Measurements from ENCODE around the gene SPIN3. TPM values are rescaled to one million over a fixed set of nuclear protein-coding genes. Genes with fewer than 3 reads are reported as not detected.
"Not testable (repeated sequence)": the region's sequence is repeated elsewhere in the genome, so short reads cannot be mapped to it uniquely, and the experiment has no call there.

SPIN3 gene
- total RNA-seq, 1 donor from 2014 or later, result 9.8 TPM

DNA sequence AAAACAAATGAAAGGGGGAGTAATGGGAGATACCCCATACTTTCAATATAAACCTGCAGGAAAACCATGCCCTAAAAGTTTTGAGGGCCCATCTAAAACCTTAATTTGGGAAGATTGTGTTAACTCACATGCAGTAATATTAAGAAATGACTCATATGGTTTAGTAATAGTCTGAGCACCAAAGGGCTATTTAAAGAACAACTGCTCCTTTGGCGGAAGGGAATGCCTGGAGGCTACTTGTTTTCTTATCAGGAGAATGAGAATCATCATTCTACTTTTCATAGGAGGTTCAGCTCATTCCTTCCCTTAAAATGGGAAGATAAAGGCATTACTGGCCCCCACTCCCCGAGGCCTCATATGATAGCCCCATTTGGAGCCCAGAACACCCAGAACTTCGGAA, 47.6 kb downstream of the SPIN3 start:
- Histone ChIP-seq H3K4me3 (no peak overlapping the region), H3K4me1 (no peaks in the 10 kb centered on the region), H3K9me3 (no peaks in the 10 kb centered on the region), H3K27ac (no peak overlapping the region), H3K27me3 (no peaks in the 10 kb centered on the region), H3K36me3 (no peaks in the 10 kb centered on the region)
- DNase-seq (no peak), ATAC-seq (no peak)
- TF ChIP-seq, protein P1, sequence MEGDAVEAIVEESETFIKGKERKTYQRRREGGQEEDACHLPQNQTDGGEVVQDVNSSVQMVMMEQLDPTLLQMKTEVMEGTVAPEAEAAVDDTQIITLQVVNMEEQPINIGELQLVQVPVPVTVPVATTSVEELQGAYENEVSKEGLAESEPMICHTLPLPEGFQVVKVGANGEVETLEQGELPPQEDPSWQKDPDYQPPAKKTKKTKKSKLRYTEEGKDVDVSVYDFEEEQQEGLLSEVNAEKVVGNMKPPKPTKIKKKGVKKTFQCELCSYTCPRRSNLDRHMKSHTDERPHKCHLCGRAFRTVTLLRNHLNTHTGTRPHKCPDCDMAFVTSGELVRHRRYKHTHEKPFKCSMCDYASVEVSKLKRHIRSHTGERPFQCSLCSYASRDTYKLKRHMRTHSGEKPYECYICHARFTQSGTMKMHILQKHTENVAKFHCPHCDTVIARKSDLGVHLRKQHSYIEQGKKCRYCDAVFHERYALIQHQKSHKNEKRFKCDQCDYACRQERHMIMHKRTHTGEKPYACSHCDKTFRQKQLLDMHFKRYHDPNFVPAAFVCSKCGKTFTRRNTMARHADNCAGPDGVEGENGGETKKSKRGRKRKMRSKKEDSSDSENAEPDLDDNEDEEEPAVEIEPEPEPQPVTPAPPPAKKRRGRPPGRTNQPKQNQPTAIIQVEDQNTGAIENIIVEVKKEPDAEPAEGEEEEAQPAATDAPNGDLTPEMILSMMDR (IDR thresholded peaks at IDR 0.05), result no peak
- intact Hi-C loops (cut with DNase I), result no loop called here

DNA sequence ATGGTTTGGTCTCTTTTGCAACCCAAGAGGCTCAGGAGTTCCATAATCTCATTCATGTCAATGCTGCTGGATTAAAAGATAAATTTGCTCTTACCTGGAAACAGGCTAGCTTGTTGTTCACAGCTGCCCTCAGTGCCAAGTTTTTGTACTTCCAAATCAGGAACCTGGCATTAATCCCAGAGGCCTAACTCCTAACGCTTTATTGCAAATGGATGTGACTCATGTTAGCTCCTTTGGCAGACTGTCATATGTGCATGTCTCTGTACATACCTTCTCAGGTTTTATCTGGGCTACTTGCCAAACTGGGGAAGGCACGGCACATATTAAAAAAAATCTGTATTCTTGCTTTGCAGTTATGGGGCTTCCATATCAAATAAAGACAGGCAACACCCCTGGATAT, 49.1 kb downstream of the SPIN3 start:
- ATAC-seq; H3K4me1 ChIP-seq; H3K4me3 ChIP-seq; intact Hi-C loops (cut with DNase I); H3K27ac ChIP-seq; H3K27me3 ChIP-seq; H3K9me3 ChIP-seq; H3K36me3 ChIP-seq; DNase-seq: not testable (repeated sequence)

DNA sequence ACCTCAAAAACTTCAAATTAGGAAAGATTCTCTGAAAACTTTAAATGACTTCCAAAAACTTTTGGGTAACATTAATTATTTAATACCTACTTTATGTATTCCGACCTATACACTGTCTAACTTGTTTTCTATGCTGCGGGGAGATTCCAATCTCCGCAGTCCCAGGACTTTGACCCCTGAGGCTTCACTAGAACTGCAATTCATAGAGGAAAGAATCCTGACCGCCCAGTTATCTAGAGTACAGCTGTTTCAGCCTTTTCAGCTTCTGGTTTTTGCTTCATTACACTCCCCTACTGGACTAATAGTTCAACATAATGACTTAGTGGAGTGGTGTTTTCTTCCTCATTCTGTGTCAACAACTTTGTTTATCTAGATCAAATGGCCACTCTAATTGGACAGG, 50.1 kb downstream of the SPIN3 start:
- H3K9me3 ChIP-seq; H3K27me3 ChIP-seq; intact Hi-C loops (cut with DNase I); H3K4me1 ChIP-seq; H3K36me3 ChIP-seq; ATAC-seq; DNase-seq; H3K27ac ChIP-seq; H3K4me3 ChIP-seq: not testable (repeated sequence)

DNA sequence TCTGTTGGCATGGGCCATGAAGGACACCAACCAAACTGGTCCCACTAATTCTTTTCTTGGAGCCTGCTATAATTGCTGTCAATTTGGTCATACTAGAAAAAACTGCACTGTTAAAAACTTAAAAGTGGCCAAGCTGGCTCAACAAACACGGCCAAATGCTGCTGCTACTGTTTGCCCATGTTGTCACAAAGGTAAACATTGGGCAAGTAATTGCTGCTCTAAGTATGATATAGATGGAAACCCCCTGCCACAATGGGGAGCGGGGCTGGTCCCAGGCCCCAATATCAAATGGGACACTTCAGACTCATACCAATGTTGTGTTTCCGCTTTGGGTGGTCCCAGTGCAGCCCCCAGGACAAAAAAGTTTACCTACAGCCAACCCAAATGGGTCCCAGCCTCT, 52.1 kb downstream of the SPIN3 start:
- Histone ChIP-seq H3K36me3 (no peaks in the 10 kb centered on the region), H3K27me3 (no peaks in the 10 kb centered on the region), H3K9me3 (no peaks in the 10 kb centered on the region), H3K4me3 (no peak overlapping the region), H3K27ac (no peak overlapping the region), H3K4me1 (no peaks in the 10 kb centered on the region)
- intact Hi-C loops (cut with DNase I), result no loop called here
- TF ChIP-seq, protein P1 (IDR thresholded peaks at IDR 0.05), result no peak
- DNase-seq (no peak), ATAC-seq (no peak)

Other genes starting within 250 kb of the SPIN3 start
- 8.2 TPM for gene SPIN2B, start 126.0 kb upstream of the SPIN3 start, total RNA-seq
- gene SPIN2A, start 141.9 kb upstream of the SPIN3 start, total RNA-seq, result 0.69 TPM

Data from upper lobe of right lung (tissue), 1 donor.